ENCODE data around the gene GCLC.
"Not testable (repeated sequence)": the region's sequence is repeated elsewhere in the genome, so short reads cannot be mapped to it uniquely, and the experiment has no call there.

GCLC gene

GRCh38 chr6:53544470-53545308, at the start of gene GCLC:
TSS of gene GCLC (minus strand) at chr6:53545101. CDS start at chr6:53544645, 456 bp downstream.
- DNase-seq = peak; percentile 68 to 81 (median 80)

GRCh38 chr6:53594596-53594995, 49.7 kb upstream of the GCLC start:
- no peak for DNase-seq

GRCh38 chr6:53593001-53593488, 48.1 kb upstream of the GCLC start:
- no peak for DNase-seq

GRCh38 chr6:53591873-53592272, 47.0 kb upstream of the GCLC start:
- no peak for DNase-seq

- no peak for DNase-seq
These were observed 44.1 kb upstream of the GCLC start for GRCh38 chr6:53588816-53589509.

GRCh38 chr6:53587291-53587690, 42.4 kb upstream of the GCLC start:
- no peak for DNase-seq

- DNase-seq = no peak
These were observed 40.5 kb upstream of the GCLC start for GRCh38 chr6:53585208-53585900.

GRCh38 chr6:53584726-53585125, 39.8 kb upstream of the GCLC start:
- DNase-seq = no peak

- no peak for DNase-seq
These were observed 38.5 kb upstream of the GCLC start for GRCh38 chr6:53583451-53583850.

- no peak for DNase-seq
These were observed 38.1 kb upstream of the GCLC start for GRCh38 chr6:53582963-53583362.

GRCh38 chr6:53581856-53582255, 37.0 kb upstream of the GCLC start:
- no peak for DNase-seq

- no peak for DNase-seq
These were observed 36.4 kb upstream of the GCLC start for GRCh38 chr6:53581173-53581773.

- no peak for DNase-seq
These were observed 34.4 kb upstream of the GCLC start for GRCh38 chr6:53579338-53579737.

- DNase-seq = no peak
These were observed 33.5 kb upstream of the GCLC start for GRCh38 chr6:53578371-53578770.

GRCh38 chr6:53573299-53573698, 28.4 kb upstream of the GCLC start:
- no peak for DNase-seq

GRCh38 chr6:53572379-53572778, 27.5 kb upstream of the GCLC start:
- DNase-seq = not testable (repeated sequence)

GRCh38 chr6:53568776-53569616, 24.1 kb upstream of the GCLC start:
- no peak for DNase-seq

GRCh38 chr6:53567701-53568100, 22.8 kb upstream of the GCLC start:
- DNase-seq = no peak

- DNase-seq = no peak
These were observed 21.9 kb upstream of the GCLC start for GRCh38 chr6:53566755-53567154.

GRCh38 chr6:53565886-53566285, 21.0 kb upstream of the GCLC start:
- no peak for DNase-seq

GRCh38 chr6:53564401-53565065, 19.6 kb upstream of the GCLC start:
- no peak for DNase-seq
